RWPE2 (cell line): ENCODE results near the gene SMC3.
A peak's percentile ranks its signal among the peaks of the same experiment; 100 is the strongest.

Experiments
- ATAC-seq: fragments of 200-7000 bp; cut with Tn5 transposase; 3 replicates; pipeline ENCODE4 v1.9.1; 2021; ENCODE audit warnings: low read depth
- DNase-seq: peaks from one replicate; pipeline ENCODE4 v3.0.0-alpha.2; 2020; ENCODE audit warnings: low spot score
- H3K27ac ChIP-seq: fragments of 450-650 bp; 2 replicates; pipeline ENCODE4 v1.5.1; 2017; ENCODE audit warnings: mild to moderate bottlenecking; ENCODE audit not compliant: poor library complexity, severe bottlenecking
- H3K27me3 ChIP-seq: fragments of 250-450 bp; sonication (Bioruptor Pico); 2 replicates; pipeline ENCODE4 v1.5.1; 2021; ENCODE audit warnings: mild to moderate bottlenecking, moderate library complexity; ENCODE audit not compliant: insufficient read depth, poor library complexity, severe bottlenecking
- H3K36me3 ChIP-seq: fragments of 250-450 bp; sonication (Bioruptor Pico); 2 replicates; pipeline ENCODE4 v1.5.1; 2020; ENCODE audit warnings: low read depth, mild to moderate bottlenecking, moderate library complexity
- H3K4me1 ChIP-seq: fragments of 250-450 bp; sonication (Bioruptor Pico); 2 replicates; pipeline ENCODE4 v1.5.1; 2021; ENCODE audit warnings: mild to moderate bottlenecking, moderate library complexity; ENCODE audit not compliant: insufficient read depth, poor library complexity, severe bottlenecking
- H3K4me3 ChIP-seq: fragments of 250-450 bp; sonication (Bioruptor Pico); 2 replicates; pipeline ENCODE4 v1.5.1; 2021; ENCODE audit warnings: mild to moderate bottlenecking, moderate library complexity; ENCODE audit not compliant: severe bottlenecking
- H3K9me3 ChIP-seq: fragments of 250-450 bp; sonication (Bioruptor Pico); 2 replicates; pipeline ENCODE4 v1.5.1; 2021; ENCODE audit warnings: mild to moderate bottlenecking, moderate library complexity; ENCODE audit not compliant: severe bottlenecking
- TF ChIP-seq, protein P1 (sequence below): fragments of 450-650 bp; IDR thresholded peaks from one replicate; pipeline ENCODE4 v1.5.1; 2017; ENCODE audit warnings: mild to moderate bottlenecking, moderate library complexity; ENCODE audit not compliant: poor library complexity, severe bottlenecking

SMC3 gene

DNA sequence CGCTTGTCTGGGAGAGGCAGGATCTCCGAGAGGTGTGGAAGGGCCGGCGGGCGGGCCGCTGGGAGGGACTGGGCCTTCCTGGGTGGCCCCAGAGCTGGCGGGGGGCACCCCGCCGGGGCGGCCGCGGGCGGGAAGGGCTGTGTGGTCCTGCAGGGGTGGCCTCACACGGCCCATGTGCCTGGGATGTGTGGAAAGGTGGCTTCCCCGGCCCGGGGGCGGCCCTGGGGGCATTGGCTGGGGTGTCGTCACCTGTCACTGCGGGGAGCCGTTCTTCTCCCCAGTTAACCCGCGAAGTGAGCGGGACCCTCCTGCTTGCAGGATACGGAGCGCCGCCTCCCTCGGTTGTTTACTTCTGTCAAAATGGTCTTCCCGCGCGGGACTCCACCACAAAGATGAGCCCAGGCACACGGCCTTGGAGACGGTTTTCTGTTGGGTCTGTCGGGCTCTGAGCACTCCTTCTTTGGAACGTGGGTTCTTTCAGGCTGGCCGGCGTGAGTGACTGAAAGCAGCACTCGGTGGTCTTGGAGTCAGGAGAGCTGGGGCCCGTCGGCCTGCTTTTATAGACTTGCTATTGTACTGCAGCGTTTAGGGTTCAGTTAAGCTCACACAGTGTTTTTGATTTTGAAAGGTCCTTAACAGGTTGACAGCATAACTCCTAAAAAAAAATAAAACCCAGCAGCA, 700 bp downstream of the SMC3 start:
- H3K36me3 ChIP-seq = peaks cover 35% of the 10 kb centered on the region
- no peaks in the 10 kb centered on the region for H3K27me3 ChIP-seq
- peak overlapping the region; percentile 89 for H3K4me3 ChIP-seq
- TF ChIP-seq, protein P1, sequence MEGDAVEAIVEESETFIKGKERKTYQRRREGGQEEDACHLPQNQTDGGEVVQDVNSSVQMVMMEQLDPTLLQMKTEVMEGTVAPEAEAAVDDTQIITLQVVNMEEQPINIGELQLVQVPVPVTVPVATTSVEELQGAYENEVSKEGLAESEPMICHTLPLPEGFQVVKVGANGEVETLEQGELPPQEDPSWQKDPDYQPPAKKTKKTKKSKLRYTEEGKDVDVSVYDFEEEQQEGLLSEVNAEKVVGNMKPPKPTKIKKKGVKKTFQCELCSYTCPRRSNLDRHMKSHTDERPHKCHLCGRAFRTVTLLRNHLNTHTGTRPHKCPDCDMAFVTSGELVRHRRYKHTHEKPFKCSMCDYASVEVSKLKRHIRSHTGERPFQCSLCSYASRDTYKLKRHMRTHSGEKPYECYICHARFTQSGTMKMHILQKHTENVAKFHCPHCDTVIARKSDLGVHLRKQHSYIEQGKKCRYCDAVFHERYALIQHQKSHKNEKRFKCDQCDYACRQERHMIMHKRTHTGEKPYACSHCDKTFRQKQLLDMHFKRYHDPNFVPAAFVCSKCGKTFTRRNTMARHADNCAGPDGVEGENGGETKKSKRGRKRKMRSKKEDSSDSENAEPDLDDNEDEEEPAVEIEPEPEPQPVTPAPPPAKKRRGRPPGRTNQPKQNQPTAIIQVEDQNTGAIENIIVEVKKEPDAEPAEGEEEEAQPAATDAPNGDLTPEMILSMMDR = no peak
- peak overlapping the region; percentile 58 for H3K27ac ChIP-seq
- H3K4me1 ChIP-seq = peaks cover 29% of the 10 kb centered on the region
- ATAC-seq (peak; percentile 33), DNase-seq (no peak)
- H3K9me3 ChIP-seq = no peaks in the 10 kb centered on the region

DNA sequence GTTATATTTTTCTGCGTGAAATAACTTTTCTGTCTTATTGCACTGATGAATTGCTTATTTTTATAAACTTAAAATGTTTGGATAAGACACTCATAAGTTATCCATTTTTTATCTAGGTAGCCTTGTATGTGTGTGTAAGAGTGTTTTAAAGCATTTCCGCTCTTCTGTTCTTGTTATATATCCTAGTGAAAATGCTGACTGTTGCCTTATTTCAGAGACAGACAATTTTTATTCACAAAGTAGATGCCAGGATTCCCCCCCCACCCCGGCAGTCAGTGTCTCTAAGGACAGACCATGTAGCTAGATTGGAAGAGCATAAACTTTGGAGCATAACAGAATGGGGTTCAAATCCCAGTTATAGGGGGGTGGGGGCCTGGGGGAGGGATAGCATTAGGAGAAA, 1.6 kb downstream of the SMC3 start:
- peaks cover 42% of the 10 kb centered on the region for H3K36me3 ChIP-seq
- no peaks in the 10 kb centered on the region for H3K27me3 ChIP-seq
- H3K4me3 ChIP-seq = peak overlapping the region; percentile 89
- H3K27ac ChIP-seq = no peak overlapping the region
- TF ChIP-seq, protein P1 = no peak
- ATAC-seq (no peak), DNase-seq (no peak)
- H3K4me1 ChIP-seq = peaks cover 31% of the 10 kb centered on the region
- no peaks in the 10 kb centered on the region for H3K9me3 ChIP-seq

DNA sequence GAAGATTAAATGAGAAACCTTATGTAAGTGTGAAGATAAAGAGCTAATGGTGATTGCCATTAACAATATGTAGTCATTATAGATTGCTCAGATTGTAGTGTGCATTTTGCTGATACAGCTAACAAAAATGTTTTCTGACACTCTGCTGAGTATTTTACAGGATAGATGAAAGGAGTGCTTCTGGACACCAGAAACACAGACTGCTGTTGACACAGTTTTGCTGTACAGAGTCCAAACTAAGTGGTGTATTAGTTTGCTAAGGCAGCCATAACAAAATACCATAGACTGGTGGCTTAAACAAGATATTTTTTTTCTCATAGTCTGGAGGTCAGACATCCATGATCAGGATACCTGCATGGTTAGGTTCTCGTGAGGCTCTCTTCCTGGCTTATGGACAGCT, 2.2 kb downstream of the SMC3 start:
- Histone ChIP-seq H3K27me3 (no peaks in the 10 kb centered on the region), H3K4me3 (no peak overlapping the region), H3K27ac (no peak overlapping the region), H3K4me1 (peaks cover 31% of the 10 kb centered on the region), H3K9me3 (no peaks in the 10 kb centered on the region), H3K36me3 (peaks cover 44% of the 10 kb centered on the region)
- DNase-seq (no peak), ATAC-seq (no peak)
- TF ChIP-seq, protein P1 = no peak

DNA sequence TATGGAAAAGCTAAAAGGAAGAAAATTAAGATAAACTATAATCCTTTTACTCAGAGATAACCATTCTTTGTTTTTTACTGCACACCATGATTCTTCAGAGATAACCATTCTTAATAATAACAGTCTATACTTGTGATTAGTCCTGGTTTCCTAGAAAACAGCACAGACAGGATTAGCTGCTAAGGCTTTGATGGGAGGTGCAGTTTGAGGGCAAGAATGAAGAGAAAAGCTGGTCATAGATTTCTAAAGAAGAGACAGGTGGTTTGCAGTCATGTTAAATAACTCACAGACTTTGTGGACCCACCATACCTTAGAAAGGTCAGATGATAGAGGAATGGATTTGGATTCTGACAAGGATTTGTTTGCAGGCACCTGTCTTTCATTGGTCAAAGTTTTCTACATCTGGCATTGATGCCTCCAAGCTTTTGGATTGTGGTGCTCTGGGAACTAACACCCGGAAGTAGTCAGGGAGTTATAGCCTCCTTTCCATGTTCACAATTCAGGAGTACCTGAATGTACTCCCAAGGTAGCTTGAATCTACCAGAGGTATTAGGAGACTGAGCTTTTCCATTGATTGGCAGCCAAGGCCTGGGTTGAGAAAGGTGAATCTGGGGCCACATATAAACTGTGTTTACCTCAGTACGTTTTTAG, 3.7 kb downstream of the SMC3 start:
- ATAC-seq = no peak
- H3K9me3 ChIP-seq = no peaks in the 10 kb centered on the region
- TF ChIP-seq, protein P1 = no peak
- H3K4me3 ChIP-seq = no peak overlapping the region
- DNase-seq = no peak
- H3K27ac ChIP-seq = no peak overlapping the region
- peaks cover 56% of the 10 kb centered on the region for H3K36me3 ChIP-seq
- H3K27me3 ChIP-seq = no peaks in the 10 kb centered on the region
- H3K4me1 ChIP-seq = peaks cover 43% of the 10 kb centered on the region

DNA sequence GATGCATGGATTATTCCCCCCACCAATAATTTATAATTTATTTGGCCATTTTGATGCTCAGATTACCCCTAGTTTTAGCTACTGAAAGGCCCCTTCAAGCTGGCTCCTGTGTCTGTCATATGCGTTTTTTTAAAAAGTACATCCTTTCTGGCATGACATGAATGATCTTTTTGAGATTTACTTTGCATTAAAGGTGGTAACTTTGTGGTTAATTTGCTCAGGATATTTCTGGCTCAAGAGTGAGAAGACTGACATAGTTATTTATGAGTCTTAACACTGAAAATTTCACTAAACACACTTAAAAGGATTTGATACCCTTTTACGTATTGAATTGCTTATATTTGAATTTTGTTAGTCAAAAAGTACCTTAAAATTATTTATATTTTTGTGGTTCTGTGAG, 5.4 kb downstream of the SMC3 start:
- H3K4me1 ChIP-seq = peaks cover 43% of the 10 kb centered on the region
- peaks cover 71% of the 10 kb centered on the region for H3K36me3 ChIP-seq
- H3K4me3 ChIP-seq = no peak overlapping the region

More for the DNA sequence above, 5.4 kb downstream of the SMC3 start:
- Histone ChIP-seq H3K27ac (no peak overlapping the region), H3K9me3 (no peaks in the 10 kb centered on the region), H3K27me3 (no peaks in the 10 kb centered on the region)
- DNase-seq (no peak), ATAC-seq (no peak)
- TF ChIP-seq, protein P1 = no peak
